HG03066 (cell line): ENCODE measurements around the gene CCZ1B.
"Not testable (repeated sequence)": the region's sequence is repeated elsewhere in the genome, so short reads cannot be mapped to it uniquely, and the experiment has no call there.

ENCODE experiments used
- ATAC-seq: cut with Tn5 transposase; IDR thresholded peaks from one replicate; pipeline ENCODE4 v1.9.1; 2021; ENCODE audit warnings: low read depth; ENCODE audit not compliant: unreplicated experiment

The CCZ1B gene

GRCh38 chr7:6826151-6826550, at the start of gene CCZ1B:
TSS of gene CCZ1B (minus strand) at chr7:6826275. CDS start at chr7:6826197, 78 bp downstream.
- ATAC-seq, result peak; percentile 100

GRCh38 chr7:6875022-6875421, 48.9 kb upstream of the CCZ1B start:
- not testable (repeated sequence) for ATAC-seq

- not testable (repeated sequence) for ATAC-seq
These were observed 46.3 kb upstream of the CCZ1B start for GRCh38 chr7:6872246-6872945.

GRCh38 chr7:6871421-6872144, 45.5 kb upstream of the CCZ1B start:
- ATAC-seq, result not testable (repeated sequence)

GRCh38 chr7:6864751-6865150, 38.7 kb upstream of the CCZ1B start:
- not testable (repeated sequence) for ATAC-seq

- ATAC-seq, result not testable (repeated sequence)
These were observed 38.1 kb upstream of the CCZ1B start for GRCh38 chr7:6864188-6864587.

- ATAC-seq, result not testable (repeated sequence)
These were observed 36.8 kb upstream of the CCZ1B start for GRCh38 chr7:6862876-6863275.

GRCh38 chr7:6857721-6858314, 31.7 kb upstream of the CCZ1B start:
- not testable (repeated sequence) for ATAC-seq

- not testable (repeated sequence) for ATAC-seq
These were observed 29.6 kb upstream of the CCZ1B start for GRCh38 chr7:6855563-6856131.

- not testable (repeated sequence) for ATAC-seq
These were observed 28.9 kb upstream of the CCZ1B start for GRCh38 chr7:6854747-6855562.

GRCh38 chr7:6853681-6854080, 27.6 kb upstream of the CCZ1B start:
- ATAC-seq, result not testable (repeated sequence)

- not testable (repeated sequence) for ATAC-seq
These were observed 23.1 kb upstream of the CCZ1B start for GRCh38 chr7:6849127-6849526.

GRCh38 chr7:6847751-6848150, 21.7 kb upstream of the CCZ1B start:
- ATAC-seq, result not testable (repeated sequence)

GRCh38 chr7:6845971-6846449, 19.9 kb upstream of the CCZ1B start:
- not testable (repeated sequence) for ATAC-seq

GRCh38 chr7:6843654-6844053, 17.6 kb upstream of the CCZ1B start:
- not testable (repeated sequence) for ATAC-seq

- not testable (repeated sequence) for ATAC-seq
These were observed 17.0 kb upstream of the CCZ1B start for GRCh38 chr7:6843092-6843491.

GRCh38 chr7:6842278-6842921, 16.3 kb upstream of the CCZ1B start:
- not testable (repeated sequence) for ATAC-seq

- ATAC-seq, result not testable (repeated sequence)
These were observed 11.0 kb upstream of the CCZ1B start for GRCh38 chr7:6837081-6837480.

GRCh38 chr7:6835521-6835920, 9.4 kb upstream of the CCZ1B start:
- not testable (repeated sequence) for ATAC-seq

GRCh38 chr7:6833636-6834035, 7.6 kb upstream of the CCZ1B start:
- no peak for ATAC-seq
